Activated T-helper 1 cell treated with anti-CD3 and anti-CD28 coated beads, Interleukin-12 subunit alpha, Interleukin-12 subunit beta, Interleukin-2, Interleukin-4 antibody, amounts not matched to agents 30 ng/mL and 10 ng/mL and 1 ng/mL, durations not matched to agents 14 hours and 24 hours and 36 hours (primary cell): ENCODE measurements around the gene LSM14A. TPM values are rescaled to one million over a fixed set of nuclear protein-coding genes. Genes with fewer than 3 reads are reported as not detected.
"Not testable (repeated sequence)": the region's sequence is repeated elsewhere in the genome, so short reads cannot be mapped to it uniquely, and the experiment has no call there.

Experiments
- DNase-seq: peaks from one replicate; pipeline ENCODE4 v3.0.0; 2021; ENCODE audit warnings: low spot score
- H3K27ac Mint-ChIP-seq: one replicate; pipeline ENCODE4 v1.8.0; 2021; ENCODE audit warnings: mild to moderate bottlenecking, mixed read lengths
- H3K27me3 Mint-ChIP-seq: one replicate; pipeline ENCODE4 v1.8.0; 2022; ENCODE audit warnings: mild to moderate bottlenecking, moderate library complexity, mixed read lengths; ENCODE audit not compliant: insufficient read depth
- H3K36me3 Mint-ChIP-seq: one replicate; pipeline ENCODE4 v1.8.0; 2021; ENCODE audit warnings: low read depth, mixed read lengths
- H3K4me1 Mint-ChIP-seq: one replicate; pipeline ENCODE4 v1.8.0; 2021; ENCODE audit warnings: low read depth, mixed read lengths
- H3K4me3 Mint-ChIP-seq: one replicate; pipeline ENCODE4 v1.8.0; 2021; ENCODE audit warnings: mild to moderate bottlenecking, moderate library complexity, mixed read lengths
- H3K9me3 Mint-ChIP-seq: one replicate; pipeline ENCODE4 v1.8.0; 2021; ENCODE audit warnings: mixed read lengths
- intact Hi-C: fragments of 100-400 bp; cut with micrococcal nuclease; formaldehyde crosslinking; loops from one replicate; pipeline ENCODE4 v1.15.1; 2024
- total RNA-seq: library from RNA; stranded (reverse); gene quantifications from 2 replicates; pipeline ENCODE4 v1.2.3, GENCODE V29; 2022

Gene LSM14A
- total RNA-seq, 1 donor from 2014 or later, result 118 TPM

DNA sequence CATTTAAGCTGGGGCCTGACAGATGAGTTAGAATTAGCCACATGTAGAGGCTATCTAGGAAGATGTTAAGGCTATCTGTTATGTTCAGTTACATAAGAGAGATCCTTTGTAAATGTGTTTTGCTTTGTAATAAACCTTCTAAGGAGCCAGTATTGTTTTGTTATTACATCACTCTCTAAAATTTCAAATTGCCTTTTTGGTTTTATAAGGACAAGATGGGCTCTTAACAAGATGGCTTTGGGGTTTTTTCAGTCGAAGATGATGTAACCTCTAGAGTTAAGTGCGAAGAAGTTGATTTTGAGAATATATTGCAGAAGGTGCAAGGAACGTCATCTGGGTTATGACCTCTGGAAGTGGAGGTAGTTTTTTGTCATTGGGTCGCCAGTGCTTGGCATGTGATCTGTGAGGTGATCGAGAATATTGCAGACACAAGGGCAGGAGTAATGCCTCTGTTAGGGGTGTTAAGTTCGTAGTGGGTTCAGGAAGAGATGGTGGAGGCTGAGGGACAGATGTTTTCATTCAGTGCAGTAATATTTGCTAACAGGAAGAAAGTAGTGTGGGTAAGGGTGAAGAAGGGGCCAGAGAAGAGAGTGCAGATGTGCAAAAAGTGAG lies 12.7 kb downstream of the LSM14A start:
- H3K27me3 Mint-ChIP-seq, result no peaks in the 10 kb centered on the region
- intact Hi-C loops, result no loop called here
- peaks cover 29% of the 10 kb centered on the region for H3K36me3 Mint-ChIP-seq
- peaks cover 58% of the 10 kb centered on the region for H3K4me1 Mint-ChIP-seq
- no peak overlapping the region for H3K27ac Mint-ChIP-seq
- no peak for DNase-seq
- H3K9me3 Mint-ChIP-seq, result no peaks in the 10 kb centered on the region
- H3K4me3 Mint-ChIP-seq, result no peak overlapping the region

DNA sequence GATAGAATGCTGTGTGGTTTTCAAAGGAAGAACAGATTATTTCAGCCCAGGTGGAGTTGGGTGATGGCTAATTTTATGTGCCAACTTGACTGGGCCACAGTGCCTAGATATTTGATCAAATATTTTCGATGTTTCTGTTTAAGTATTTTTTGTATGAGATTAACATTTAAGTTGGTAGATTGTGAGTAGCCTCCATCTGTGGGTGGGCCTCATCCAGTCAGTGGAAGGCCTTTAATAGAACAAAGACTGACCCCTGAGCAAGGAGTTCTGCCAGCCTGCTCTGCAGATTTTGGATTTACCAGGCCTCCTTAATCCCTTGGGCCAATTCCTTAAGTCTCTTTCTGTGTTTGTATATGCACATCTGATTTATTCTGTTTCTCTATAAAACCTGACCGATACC lies 13.9 kb downstream of the LSM14A start:
- intact Hi-C loops, result no loop called here
- DNase-seq, result no peak
- Mint-ChIP-seq H3K4me1 (peaks cover 58% of the 10 kb centered on the region), H3K36me3 (peaks cover 20% of the 10 kb centered on the region), H3K27me3 (no peaks in the 10 kb centered on the region), H3K9me3 (no peaks in the 10 kb centered on the region), H3K27ac (no peak overlapping the region), H3K4me3 (no peak overlapping the region)

GRCh38 chr19:34187011-34187410 lies 14.7 kb downstream of the LSM14A start:
- Mint-ChIP-seq H3K4me3 (no peak overlapping the region), H3K9me3 (no peaks in the 10 kb centered on the region), H3K36me3 (peaks cover 21% of the 10 kb centered on the region), H3K27ac (no peak overlapping the region), H3K27me3 (no peaks in the 10 kb centered on the region), H3K4me1 (peaks cover 58% of the 10 kb centered on the region)
- intact Hi-C loops, result no loop called here
- DNase-seq, result no peak

- intact Hi-C loops, result no loop called here
- H3K4me1 Mint-ChIP-seq, result peaks cover 54% of the 10 kb centered on the region
- no peaks in the 10 kb centered on the region for H3K9me3 Mint-ChIP-seq
- no peak overlapping the region for H3K4me3 Mint-ChIP-seq
- DNase-seq, result no peak
- H3K27ac Mint-ChIP-seq, result no peak overlapping the region
- H3K36me3 Mint-ChIP-seq, result peaks cover 16% of the 10 kb centered on the region
- H3K27me3 Mint-ChIP-seq, result no peaks in the 10 kb centered on the region
Measured at GRCh38 chr19:34188408-34188807, 16.1 kb downstream of the LSM14A start.

DNA sequence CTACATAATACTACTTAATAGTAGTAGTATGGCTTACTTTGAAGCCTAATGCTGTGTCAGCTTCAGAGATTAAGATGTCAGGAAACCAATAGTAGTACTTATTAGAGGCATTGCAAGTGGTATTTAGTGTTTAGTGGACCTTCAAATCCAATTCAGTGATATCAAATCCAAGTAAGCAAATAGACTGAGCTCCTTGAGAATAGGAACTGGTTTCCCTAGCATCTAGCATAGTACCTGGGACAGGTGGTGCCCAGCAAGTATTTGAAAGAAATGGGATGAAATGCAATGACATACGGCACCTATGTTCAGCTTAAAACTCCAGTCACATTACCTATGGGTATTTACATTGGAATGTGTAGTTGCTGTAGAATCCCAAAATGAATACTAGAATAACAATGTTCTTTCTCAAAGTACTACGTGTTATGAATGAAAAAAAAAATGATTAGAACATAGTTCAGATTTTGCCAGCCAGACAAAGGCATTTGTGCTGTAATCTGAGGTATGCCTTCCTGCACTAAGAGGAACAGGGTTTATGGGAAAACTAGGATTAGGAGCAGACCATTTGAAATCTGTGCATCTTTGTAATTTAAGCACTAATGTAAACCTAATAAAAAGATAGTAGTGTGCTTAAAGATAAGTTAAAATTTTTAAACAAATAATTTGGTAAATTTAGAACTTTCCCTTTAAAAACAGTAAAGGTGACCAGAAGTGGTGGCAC lies 17.1 kb downstream of the LSM14A start:
- intact Hi-C loops, result no loop called here
- no peak overlapping the region for H3K4me3 Mint-ChIP-seq
- H3K36me3 Mint-ChIP-seq, result peaks cover 17% of the 10 kb centered on the region
- H3K27ac Mint-ChIP-seq, result no peak overlapping the region
- H3K27me3 Mint-ChIP-seq, result no peaks in the 10 kb centered on the region
- no peaks in the 10 kb centered on the region for H3K9me3 Mint-ChIP-seq
- H3K4me1 Mint-ChIP-seq, result peaks cover 54% of the 10 kb centered on the region
- no peak for DNase-seq

- Mint-ChIP-seq H3K9me3 (no peaks in the 10 kb centered on the region), H3K27me3 (no peaks in the 10 kb centered on the region), H3K27ac (no peak overlapping the region), H3K4me1 (peaks cover 50% of the 10 kb centered on the region), H3K4me3 (no peak overlapping the region), H3K36me3 (peaks cover 18% of the 10 kb centered on the region)
- DNase-seq, result no peak
- intact Hi-C loops, result no loop called here
Measured at GRCh38 chr19:34189917-34190425, 17.7 kb downstream of the LSM14A start.

DNA sequence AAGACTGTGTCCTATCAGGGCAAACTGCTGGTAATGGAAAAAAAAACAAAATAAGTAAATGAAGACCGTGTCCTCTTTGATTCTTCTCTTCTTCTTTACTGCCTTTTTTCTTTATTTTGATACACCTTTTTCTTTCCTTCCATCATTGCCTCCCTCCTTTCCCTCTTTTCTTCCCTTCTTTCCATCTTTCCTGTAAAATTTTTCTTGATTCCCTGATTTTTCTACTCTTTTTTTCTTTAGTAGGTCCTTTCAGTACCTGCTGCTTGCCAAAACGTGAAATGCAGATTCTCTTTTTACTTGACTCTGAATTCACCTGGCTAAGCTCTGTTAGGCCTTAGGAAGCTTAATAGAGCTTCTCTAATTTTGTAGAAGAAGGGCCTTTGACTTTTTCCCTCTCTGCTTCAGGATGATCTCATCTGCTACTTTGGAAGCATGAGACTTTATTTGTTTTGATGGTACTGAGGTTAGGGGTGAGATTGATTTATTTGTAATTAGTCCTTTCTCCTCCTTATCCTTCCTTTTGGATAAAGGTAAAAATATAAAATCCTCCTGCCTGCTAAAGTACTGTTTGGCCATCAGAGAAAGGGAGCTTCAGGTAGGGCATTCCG lies 19.2 kb downstream of the LSM14A start:
- no peaks in the 10 kb centered on the region for H3K9me3 Mint-ChIP-seq
- DNase-seq, result no peak
- no peak overlapping the region for H3K27ac Mint-ChIP-seq
- H3K4me1 Mint-ChIP-seq, result peaks cover 35% of the 10 kb centered on the region
- intact Hi-C loops, result no loop called here
- H3K36me3 Mint-ChIP-seq, result peaks cover 19% of the 10 kb centered on the region
- H3K27me3 Mint-ChIP-seq, result no peaks in the 10 kb centered on the region
- no peak overlapping the region for H3K4me3 Mint-ChIP-seq

GRCh38 chr19:34193439-34193838 lies 21.1 kb downstream of the LSM14A start:
- H3K4me1 Mint-ChIP-seq, result peaks cover 25% of the 10 kb centered on the region
- H3K9me3 Mint-ChIP-seq, result no peaks in the 10 kb centered on the region
- no peak for DNase-seq
- H3K27ac Mint-ChIP-seq, result no peak overlapping the region
- intact Hi-C loops, result no loop called here
- no peak overlapping the region for H3K4me3 Mint-ChIP-seq
- no peaks in the 10 kb centered on the region for H3K27me3 Mint-ChIP-seq
- peaks cover 19% of the 10 kb centered on the region for H3K36me3 Mint-ChIP-seq

DNA sequence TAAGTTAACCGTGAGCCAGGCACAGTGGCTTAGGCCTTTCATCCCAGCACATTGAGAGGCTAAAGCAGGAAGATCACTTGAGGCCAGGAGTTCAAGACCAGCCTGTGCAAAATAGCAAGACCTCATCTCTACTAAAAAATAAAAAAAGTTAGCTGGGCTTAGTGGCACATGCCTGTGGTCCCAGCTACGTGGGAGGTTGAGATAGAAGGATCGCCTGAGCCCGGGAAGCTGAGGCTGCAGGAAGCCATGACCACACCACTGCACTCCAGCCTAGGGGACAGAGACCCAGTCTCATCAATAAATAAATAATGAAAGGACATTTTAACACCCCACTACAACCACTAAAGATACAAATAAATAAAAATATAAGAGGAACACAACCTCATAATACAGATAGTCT lies 21.6 kb downstream of the LSM14A start:
- no peaks in the 10 kb centered on the region for H3K27me3 Mint-ChIP-seq
- no peak overlapping the region for H3K4me3 Mint-ChIP-seq
- DNase-seq, result no peak
- no peaks in the 10 kb centered on the region for H3K9me3 Mint-ChIP-seq
- peaks cover 17% of the 10 kb centered on the region for H3K36me3 Mint-ChIP-seq
- H3K4me1 Mint-ChIP-seq, result peaks cover 23% of the 10 kb centered on the region
- no peak overlapping the region for H3K27ac Mint-ChIP-seq
- intact Hi-C loops, result no loop called here

- Mint-ChIP-seq H3K36me3 (peaks cover 35% of the 10 kb centered on the region), H3K27me3 (no peaks in the 10 kb centered on the region), H3K4me3 (no peak overlapping the region), H3K4me1 (peaks cover 5% of the 10 kb centered on the region), H3K27ac (no peak overlapping the region), H3K9me3 (no peaks in the 10 kb centered on the region)
- intact Hi-C loops, result no loop called here
- no peak for DNase-seq
Measured at GRCh38 chr19:34201133-34201532, 28.8 kb downstream of the LSM14A start.

GRCh38 chr19:34205324-34205723 lies 33.0 kb downstream of the LSM14A start:
- H3K27ac Mint-ChIP-seq, DNase-seq, H3K4me3 Mint-ChIP-seq, H3K27me3 Mint-ChIP-seq, intact Hi-C loops, H3K9me3 Mint-ChIP-seq, H3K4me1 Mint-ChIP-seq: not testable (repeated sequence)
- peaks cover 33% of the 10 kb centered on the region for H3K36me3 Mint-ChIP-seq

GRCh38 chr19:34208291-34208884 lies 36.1 kb downstream of the LSM14A start:
- intact Hi-C loops, result no loop called here
- no peak overlapping the region for H3K27ac Mint-ChIP-seq
- H3K9me3 Mint-ChIP-seq, result no peaks in the 10 kb centered on the region
- peaks cover 27% of the 10 kb centered on the region for H3K36me3 Mint-ChIP-seq
- H3K4me1 Mint-ChIP-seq, result no peaks in the 10 kb centered on the region
- no peak for DNase-seq
- H3K4me3 Mint-ChIP-seq, result no peak overlapping the region
- H3K27me3 Mint-ChIP-seq, result no peaks in the 10 kb centered on the region

GRCh38 chr19:34209726-34210125 lies 37.4 kb downstream of the LSM14A start:
- intact Hi-C loops, result no loop called here
- peaks cover 22% of the 10 kb centered on the region for H3K36me3 Mint-ChIP-seq
- no peak overlapping the region for H3K4me3 Mint-ChIP-seq
- no peak overlapping the region for H3K27ac Mint-ChIP-seq
- H3K27me3 Mint-ChIP-seq, result no peaks in the 10 kb centered on the region
- no peak for DNase-seq
- H3K9me3 Mint-ChIP-seq, result no peaks in the 10 kb centered on the region
- no peaks in the 10 kb centered on the region for H3K4me1 Mint-ChIP-seq
